ENCODE results near the gene CC2D1B.
"Not testable (repeated sequence)": the region's sequence is repeated elsewhere in the genome, so short reads cannot be mapped to it uniquely, and the experiment has no call there.

Gene CC2D1B, protein sequence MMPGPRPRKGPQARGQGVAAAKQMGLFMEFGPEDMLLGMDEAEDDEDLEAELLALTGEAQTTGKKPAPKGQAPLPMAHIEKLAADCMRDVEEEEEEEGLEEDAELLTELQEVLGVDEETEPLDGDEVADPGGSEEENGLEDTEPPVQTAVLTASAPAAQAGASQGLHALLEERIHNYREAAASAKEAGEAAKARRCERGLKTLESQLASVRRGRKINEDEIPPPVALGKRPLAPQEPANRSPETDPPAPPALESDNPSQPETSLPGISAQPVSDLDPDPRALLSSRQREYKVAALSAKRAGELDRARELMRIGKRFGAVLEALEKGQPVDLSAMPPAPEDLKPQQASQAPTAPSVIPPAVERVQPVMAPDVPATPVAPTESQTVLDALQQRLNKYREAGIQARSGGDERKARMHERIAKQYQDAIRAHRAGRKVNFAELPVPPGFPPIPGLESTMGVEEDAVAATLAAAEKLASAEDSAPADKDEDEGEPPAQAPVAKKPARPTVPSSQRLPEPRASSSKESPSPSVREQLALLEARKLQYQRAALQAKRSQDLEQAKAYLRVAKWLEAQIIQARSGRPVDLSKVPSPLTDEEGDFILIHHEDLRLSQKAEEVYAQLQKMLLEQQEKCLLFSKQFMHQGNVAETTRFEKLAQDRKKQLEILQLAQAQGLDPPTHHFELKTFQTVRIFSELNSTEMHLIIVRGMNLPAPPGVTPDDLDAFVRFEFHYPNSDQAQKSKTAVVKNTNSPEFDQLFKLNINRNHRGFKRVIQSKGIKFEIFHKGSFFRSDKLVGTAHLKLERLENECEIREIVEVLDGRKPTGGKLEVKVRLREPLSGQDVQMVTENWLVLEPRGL

DNA sequence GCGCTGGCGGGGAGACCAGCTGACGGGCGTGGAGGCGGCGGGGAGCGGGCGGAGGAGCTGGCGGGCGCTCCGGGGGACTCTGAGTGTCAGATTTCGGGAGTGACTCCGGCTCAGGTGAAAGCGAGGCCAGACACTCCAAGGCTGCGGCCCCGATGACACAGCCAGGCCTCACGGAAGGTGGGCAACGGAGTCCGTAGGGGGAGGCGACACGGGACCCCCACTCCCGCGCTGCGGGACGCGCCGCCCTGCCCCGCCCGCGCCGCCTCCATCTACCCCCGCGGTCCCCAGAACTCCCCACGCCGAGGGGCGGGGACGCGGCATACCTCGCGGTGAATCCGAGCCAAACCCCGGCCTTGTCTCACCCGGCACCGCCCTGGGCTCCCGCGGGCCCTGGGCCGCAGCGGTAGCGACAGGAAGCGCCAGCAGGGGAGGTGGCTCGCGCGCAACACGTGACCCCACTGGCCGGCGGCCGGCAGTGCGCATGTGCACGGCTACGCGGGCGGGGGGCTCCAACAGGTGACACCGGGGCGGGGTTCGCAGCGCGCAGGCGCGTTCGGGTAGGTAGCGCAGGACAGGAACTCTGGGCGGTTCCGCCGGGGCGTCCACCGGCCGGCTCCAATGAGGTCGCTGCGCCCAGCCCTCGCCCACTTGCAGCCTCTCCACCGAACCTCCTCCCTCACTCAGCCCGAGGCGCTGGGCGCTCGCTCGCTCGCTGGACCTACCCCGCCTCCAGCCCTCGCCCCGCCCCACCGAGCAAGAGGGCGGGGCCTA, at the start of gene CC2D1B:
Gene CC2D1B, minus strand, starts transcription at position 460 of the 771 bp plus-strand sequence. CDS start 1,585 bp downstream, outside the sequence.
- peak; percentile 82 to 97 (median 93) for DNase-seq
- intact Hi-C loops (cut with DNase I): loop anchor here (5.0 kb wide), 2 partner anchors 36 to 309 kb away; partner anchors contain the start of genes BTF3L4, ORC1, PRPF38A and TXNDC12

DNA sequence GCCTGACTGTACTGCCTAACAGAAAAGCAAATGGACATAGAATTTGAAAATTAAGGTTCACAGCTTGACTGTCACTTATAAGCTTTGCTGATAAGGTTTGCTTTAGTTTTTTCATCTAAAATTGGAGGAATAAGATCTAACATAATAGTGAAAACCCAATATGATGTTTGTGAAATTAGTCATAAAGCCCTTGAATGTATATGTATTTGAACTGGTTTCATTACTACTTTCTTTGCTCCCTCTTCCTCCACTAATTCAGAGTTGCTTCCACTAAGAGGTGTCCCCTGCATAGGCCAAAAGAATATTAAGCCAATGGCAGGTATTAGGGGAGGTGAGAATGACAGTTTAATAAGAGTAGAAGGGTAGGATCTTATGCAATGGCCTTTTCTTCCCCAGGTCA, 48.9 kb upstream of the CC2D1B start:
- DNase-seq: no peak
- intact Hi-C loops (cut with DNase I): no loop called here

DNA sequence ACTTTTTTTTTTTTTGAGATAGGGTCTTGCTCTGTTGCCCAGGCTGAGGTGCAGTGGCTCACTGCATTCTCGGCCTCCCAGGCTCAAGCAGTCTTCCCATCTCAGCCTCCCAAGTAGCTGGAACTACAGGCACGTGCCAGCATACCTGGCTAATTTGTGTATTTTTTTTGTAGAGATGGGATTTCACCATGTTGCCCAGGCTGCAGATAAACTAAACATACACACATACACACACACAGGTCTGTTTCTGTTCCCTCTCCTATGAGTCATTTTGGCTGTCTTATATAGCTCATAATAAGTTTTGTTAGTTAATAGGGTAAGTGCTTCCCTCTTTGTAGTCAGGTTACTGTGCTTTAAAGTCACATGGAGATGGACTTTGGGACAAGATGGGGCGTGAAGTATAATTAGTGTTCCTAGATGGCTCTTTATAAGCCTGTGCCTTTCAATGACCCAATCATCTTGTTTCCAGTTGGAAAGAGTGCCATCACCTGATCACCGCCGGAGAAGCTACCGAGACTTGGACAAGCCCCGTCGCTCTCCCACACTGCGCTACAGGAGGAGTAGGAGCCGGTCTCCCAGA, 47.5 kb upstream of the CC2D1B start:
- no peak for DNase-seq

DNA sequence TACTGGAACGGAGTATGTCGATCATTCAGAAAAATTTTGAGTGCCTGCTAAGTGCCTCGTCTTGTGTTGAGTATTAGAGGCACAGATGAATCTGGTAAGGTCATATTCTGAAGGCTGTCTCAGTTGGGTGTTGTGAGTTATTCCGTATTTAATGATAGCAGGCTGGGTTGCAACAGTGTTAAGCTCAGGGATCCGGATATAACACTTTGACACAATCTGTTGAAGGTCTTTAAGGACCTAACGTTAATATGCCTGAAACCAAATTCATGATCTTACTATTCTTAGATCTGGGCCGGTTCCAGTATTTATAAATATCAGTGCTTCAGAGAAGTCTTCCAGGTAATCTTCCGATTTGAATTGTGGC, 39.0 kb upstream of the CC2D1B start:
- no peak for DNase-seq
- intact Hi-C loops (cut with DNase I): loop anchor here (5.0 to 10.0 kb wide), 2 partner anchors 38 to 150 kb away; partner anchors contain the start of genes CC2D1B and TUT4

More for the DNA sequence above, 47.5 kb upstream of the CC2D1B start:
- intact Hi-C loops (cut with DNase I): no loop called here

DNA sequence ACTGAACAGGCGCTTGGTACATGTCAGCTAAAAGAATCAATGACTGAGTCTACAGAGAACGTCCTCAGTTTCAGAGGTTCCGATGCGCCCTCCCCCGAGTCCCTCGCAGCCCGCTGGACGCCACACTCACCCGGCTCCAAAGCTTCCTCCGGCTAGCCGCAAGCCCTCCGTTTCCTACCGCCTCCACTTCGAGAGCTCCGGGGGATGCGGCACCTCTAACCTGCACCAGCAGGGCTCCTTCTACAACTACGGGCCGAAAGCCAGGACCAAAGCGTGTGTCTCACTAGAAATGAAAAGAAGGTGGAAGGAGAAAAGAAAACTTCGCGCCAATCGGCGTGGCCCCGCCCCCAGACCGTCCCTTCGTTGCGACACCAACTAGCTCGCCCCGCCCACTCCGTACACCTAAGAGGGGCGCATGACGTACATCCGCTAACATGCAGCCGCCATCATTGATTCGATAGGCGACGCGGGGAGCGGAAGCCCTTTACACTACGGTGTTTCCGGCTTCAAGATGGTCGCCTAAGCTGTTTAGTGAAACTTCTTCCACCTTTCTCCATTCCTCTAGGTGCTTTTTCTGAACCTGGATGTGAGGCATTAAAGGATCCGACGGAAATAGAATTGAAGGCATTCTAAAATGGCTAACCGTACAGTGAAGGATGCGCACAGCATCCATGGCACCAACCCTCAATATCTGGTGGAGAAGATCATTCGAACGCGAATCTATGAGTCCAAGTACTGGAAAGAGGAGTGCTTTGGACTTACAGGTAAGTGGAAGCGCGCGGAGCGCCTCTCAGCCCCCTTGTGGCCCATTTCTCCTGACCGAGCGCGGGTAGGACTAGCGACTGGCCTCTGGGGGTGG, 38.3 kb upstream of the CC2D1B start, which contains the start of the genes ORC1 and PRPF38A:
Gene ORC1, minus strand, starts transcription at position 308 of the 859 bp plus-strand sequence. CDS start 2,200 bp downstream, outside the sequence.
Gene PRPF38A, plus strand, starts transcription at position 487 of the 859 bp plus-strand sequence. Its CDS starts 148 bp downstream, at position 635.
- DNase-seq: peak; percentile 96 to 99 (median 98)
- intact Hi-C loops (cut with DNase I): loop anchor here (5.0 to 10.0 kb wide), 2 partner anchors 37 to 150 kb away; partner anchors contain the start of genes CC2D1B and TUT4

DNA sequence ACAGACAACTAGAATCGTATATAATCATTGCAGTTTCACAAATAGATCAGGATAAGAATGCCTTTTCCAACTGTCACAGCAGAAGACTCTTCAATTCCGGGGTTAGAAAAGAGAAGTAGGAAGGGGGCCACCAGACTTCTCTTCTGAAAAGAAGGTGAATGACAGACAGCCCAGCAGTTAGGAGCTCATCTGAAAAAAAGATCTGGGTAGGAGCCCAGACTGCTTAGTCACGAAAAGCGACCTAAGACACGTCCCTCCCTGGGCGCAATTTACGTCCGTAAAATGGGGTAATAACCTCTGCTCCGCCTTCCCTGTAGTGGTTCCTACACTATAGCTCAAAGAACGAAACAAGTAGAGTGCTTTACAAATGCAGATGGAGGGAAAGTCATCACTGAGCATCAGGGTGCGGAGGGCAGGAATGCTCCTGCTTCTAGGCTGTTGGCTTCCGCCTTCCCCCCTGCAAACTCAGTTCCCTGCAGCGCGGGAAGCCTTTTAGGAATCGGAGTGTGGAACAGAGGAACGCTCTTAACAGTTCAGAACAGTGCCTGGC, 37.6 kb upstream of the CC2D1B start:
- DNase-seq: peak in 4 of 42 donors; percentile 4 to 36 (median 8)
- intact Hi-C loops (cut with DNase I): loop anchor here (5.0 to 10.0 kb wide), 2 partner anchors 36 to 151 kb away; partner anchors contain the start of genes CC2D1B and TUT4

DNA sequence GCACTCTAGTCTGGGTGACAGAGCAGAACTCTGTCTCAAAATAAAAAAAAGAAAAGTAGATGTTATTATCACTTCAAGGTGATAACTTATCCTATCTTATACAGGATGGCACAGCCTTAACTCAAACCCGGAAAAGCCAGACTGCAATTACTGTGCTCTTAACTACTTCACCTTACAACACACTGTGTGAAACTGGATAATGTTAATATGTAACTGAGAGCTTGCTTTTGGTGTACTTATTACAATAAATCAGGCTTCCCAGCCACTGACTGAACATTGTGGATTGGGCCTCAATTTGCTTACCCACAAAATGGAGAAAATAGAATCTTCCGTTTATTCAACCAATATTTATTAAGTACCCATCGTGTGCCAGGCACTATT, 36.8 kb upstream of the CC2D1B start:
- no peak for DNase-seq
- intact Hi-C loops (cut with DNase I): loop anchor here (5.0 to 10.0 kb wide), 2 partner anchors 36 to 152 kb away; partner anchors contain the start of genes CC2D1B and TUT4

DNA sequence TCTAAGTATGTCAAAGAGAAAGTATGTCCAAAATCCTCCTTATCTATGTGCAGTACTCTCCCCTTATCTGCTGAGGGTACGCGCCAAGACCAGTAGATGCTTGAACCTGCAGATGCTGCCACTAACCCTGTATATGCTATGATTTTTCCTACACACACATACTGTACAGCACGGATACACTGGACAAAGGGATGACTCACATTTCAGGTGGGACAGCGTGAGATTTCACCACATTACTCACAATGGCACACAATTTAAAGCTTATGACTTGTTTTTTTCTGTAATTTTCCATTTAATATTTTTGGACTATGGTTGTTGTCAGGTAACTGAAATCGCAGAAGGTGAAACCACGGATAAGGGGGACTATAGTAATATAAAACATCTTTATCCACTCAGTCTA, 34.1 kb upstream of the CC2D1B start:
- no peak for DNase-seq
- intact Hi-C loops (cut with DNase I): loop anchor here (5.0 to 10.0 kb wide), 2 partner anchors 33 to 155 kb away; partner anchors contain the start of genes CC2D1B and TUT4

DNA sequence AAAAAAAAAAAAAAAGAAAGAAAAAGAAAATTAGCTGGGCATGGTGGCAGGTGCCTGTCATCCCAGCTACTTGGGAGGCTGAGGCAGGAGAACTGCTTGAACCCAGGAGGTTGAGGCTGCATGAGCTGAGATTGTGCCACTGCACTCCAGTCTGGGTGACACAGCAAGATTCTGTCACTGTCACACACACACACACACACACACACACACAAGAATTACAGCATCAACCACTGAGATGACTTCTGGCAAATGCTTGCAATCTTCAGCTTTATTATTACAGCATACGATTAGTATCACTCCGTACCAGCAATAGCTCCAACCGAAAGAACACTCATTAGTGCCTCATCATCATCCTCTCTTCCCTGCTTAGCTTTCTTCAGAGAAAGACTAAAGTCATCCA, 33.6 kb upstream of the CC2D1B start:
- no peak for DNase-seq
- intact Hi-C loops (cut with DNase I): loop anchor here (5.0 to 10.0 kb wide), 2 partner anchors 32 to 155 kb away; partner anchors contain the start of genes CC2D1B and TUT4

DNA sequence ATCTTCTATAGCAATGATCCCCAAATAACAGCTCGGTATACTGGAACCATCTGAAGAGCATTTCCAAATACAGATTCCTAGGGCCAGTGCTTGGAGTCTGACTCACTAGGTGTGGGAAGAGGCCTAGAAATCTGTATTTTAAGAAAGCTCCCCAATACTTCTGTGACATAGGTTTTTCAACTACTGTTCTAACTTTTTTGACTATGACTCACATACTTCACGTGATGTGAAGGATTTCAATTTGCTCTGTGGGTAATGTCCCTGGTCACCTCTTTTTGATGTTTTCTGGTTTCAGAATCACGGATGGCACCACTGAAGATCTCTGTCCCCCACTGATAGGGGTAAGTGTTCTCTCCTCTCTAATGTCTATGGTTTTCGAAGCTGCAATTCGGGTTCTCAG, 27.2 kb upstream of the CC2D1B start:
- intact Hi-C loops (cut with DNase I): no loop called here
- no peak for DNase-seq

DNA sequence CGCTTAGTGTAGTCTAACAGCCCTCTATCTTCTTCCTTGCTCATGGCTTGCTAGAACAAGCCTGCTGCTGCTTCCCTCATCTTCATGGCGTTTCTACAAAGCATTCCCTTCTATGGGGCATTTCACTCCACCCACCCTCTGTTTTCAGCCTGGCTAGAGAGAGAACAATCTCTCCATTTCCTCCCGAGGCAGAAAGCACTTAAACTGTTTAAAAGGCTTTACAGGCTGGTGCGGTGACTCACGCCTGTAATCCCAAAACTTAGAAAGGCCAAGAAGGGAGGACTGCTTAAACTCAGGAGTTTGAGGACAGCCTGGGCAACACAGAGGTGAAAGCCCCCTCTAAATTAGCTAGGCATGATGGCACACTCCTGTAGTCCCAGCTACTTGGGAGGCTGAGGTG, 20.5 kb upstream of the CC2D1B start:
- intact Hi-C loops (cut with DNase I): no loop called here
- DNase-seq: no peak

DNA sequence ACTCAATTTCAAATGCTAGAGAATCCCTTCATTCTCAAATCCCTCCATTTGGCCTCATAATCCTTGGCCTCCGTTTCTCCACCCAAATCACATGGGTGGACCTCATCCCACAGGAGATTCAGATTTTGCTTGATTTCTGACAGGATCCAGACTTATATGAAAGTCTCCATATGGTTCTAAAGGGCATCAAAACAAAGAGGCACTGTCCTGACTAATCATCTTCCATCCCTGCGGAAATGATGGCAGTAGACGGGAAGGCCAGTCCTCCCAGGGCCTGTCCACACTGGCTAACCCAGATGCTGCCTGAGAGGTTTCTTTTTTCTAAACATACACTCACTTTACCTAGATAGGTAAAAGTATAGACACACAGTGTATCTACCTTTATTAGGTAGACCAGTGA, 19.4 kb upstream of the CC2D1B start:
- intact Hi-C loops (cut with DNase I): no loop called here
- no peak for DNase-seq

DNA sequence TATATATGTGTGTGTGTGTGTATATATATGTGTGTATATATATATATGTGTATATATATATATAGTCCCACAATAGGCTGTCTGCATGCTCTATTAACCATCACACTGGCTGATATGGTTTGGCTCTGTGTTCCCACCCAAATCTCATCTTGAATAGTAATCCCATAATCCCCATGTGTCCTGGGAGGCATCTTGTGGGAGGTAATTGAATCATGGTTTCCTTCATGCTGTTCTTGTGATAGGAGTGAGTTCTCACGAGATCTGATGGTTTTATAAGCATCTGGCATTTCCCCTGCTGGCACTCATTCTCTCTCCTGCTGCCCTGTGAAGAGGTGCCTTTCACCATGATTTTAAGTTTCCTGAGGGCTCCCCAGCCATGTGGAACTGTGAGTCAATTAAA, 3.8 kb upstream of the CC2D1B start:
- not testable (repeated sequence) for DNase-seq
- intact Hi-C loops (cut with DNase I): loop anchor here (5.0 kb wide), 2 partner anchors 32 to 313 kb away; partner anchors contain the start of genes BTF3L4, ORC1, PRPF38A and TXNDC12

DNA sequence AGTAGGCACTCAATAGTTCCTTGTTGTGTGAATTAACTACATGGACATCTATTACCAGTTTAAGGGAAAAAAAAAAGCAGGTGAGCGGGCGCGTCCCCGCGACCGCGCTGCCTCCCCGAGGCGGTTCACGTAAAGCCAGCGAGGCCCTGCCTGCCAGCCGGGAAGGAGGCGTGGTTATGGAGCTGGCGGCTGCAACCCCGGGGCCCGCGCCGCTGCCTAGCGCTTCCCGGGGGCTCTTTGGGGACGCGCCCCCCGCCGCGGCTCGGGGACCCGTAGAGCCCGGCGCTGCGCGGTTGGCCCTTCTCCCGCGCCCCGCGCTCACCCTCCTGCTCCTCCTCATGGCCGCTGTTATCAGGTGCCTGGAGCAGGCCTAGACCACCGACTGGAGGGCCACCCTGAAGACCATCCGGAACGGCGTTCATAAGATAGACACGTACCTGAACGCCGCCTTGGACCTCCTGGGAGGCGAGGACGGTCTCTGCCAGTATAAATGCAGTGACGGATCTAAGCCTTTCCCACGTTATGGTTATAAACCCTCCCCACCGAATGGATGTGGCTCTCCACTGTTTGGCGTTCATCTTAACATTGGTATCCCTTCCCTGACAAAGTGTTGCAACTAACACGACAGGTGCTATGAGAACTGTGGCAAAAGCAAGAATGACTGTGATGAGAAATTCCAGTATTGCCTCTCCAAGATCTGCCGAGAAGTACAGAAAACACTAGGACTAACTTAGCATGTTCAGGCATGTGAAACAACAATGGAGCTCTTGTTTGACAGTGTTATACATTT, 2.6 kb upstream of the CC2D1B start:
- DNase-seq: peak; percentile 17 to 88 (median 70)

DNA sequence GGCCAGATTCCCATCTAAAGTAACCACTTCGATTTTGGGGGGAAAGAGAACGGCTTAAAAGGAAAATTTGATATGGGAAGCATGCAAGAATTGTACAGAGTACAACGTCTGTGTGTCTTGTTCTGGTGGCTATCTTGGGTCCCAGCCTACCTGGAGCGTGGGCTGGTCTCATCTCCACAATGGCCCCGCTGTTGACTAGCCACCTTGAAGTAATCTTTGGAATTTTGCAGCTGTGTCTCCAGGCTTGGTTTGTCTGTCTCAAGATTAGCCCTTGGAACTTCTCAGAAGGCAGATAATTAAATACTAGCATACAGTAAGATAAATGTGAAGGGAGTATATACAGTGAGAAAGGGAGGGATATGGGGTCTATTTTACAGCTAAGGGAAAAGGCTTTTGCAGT, 1.3 kb upstream of the CC2D1B start:
- DNase-seq: no peak
- intact Hi-C loops (cut with DNase I): loop anchor here (5.0 kb wide), 2 partner anchors 35 to 310 kb away; partner anchors contain the start of genes BTF3L4, ORC1, PRPF38A and TXNDC12

More for the DNA sequence above, 2.6 kb upstream of the CC2D1B start:
- intact Hi-C loops (cut with DNase I): loop anchor here (5.0 kb wide), 2 partner anchors 34 to 311 kb away; partner anchors contain the start of genes BTF3L4, ORC1, PRPF38A and TXNDC12

DNA sequence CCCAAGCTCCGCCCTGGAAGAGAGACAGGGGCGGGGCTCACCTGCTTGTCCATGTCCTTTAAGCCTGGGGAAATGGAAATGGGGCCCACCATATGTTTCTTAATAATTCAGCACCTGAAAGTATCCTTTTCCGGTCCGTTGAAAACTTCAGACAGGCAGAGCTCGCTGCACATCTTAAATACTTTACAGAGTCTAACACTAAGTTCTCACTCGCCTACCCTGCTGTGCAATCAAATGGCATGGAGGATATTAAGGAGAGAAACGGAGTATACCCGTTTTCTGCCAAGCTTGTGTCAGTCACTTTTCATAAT, 467 bp upstream of the CC2D1B start:
- intact Hi-C loops (cut with DNase I): loop anchor here (5.0 kb wide), 2 partner anchors 36 to 309 kb away; partner anchors contain the start of genes BTF3L4, ORC1, PRPF38A and TXNDC12
- no peak for DNase-seq
